WTC11 (cell line): ENCODE measurements around the gene SORT1. TPM values are rescaled to one million over a fixed set of nuclear protein-coding genes. Genes with fewer than 3 reads are reported as not detected.

Source experiments
- ATAC-seq: fragments of 200-7000 bp; cut with Tn5 transposase; 2 replicates; pipeline ENCODE4 v1.10.0; 2021; ENCODE audit warnings: mild to moderate bottlenecking, moderate library complexity
- CTCF ChIA-PET: fragments of 300-600 bp; sonication (Branson Sonifier 250); formaldehyde crosslinking; loops from one replicate; lab custom pipeline; 2021; ENCODE audit warnings: antibody characterized with exemption; lab: Charles Lee
- POLR2A ChIA-PET: fragments of 350-600 bp; sonication (Branson Sonifier 250); formaldehyde crosslinking; loops from one replicate; lab custom pipeline; 2021; ENCODE audit warnings: antibody characterized with exemption; lab: Charles Lee
- DNase-seq: peaks from one replicate; pipeline ENCODE4 v3.0.0; 2021; ENCODE audit warnings: low spot score
- H3K27ac Mint-ChIP-seq: 2 replicates; pipeline ENCODE4 v1.8.0; 2021; ENCODE audit warnings: mixed read lengths
- H3K27me3 Mint-ChIP-seq: 2 replicates; pipeline ENCODE4 v1.8.0; 2021; ENCODE audit warnings: low read depth, mild to moderate bottlenecking, moderate library complexity, mixed read lengths
- H3K36me3 Mint-ChIP-seq: 2 replicates; pipeline ENCODE4 v1.8.0; 2021; ENCODE audit warnings: mixed read lengths
- H3K4me1 Mint-ChIP-seq: 2 replicates; pipeline ENCODE4 v1.8.0; 2022; ENCODE audit warnings: mixed read lengths
- H3K4me3 Mint-ChIP-seq: 2 replicates; pipeline ENCODE4 v1.8.0; 2021; ENCODE audit warnings: mild to moderate bottlenecking, moderate library complexity, mixed read lengths
- H3K9me3 Mint-ChIP-seq: 2 replicates; pipeline ENCODE4 v1.8.0; 2021; ENCODE audit warnings: mixed read lengths
- ATF6 ChIP-seq: sonication (generic); formaldehyde crosslinking; IDR thresholded peaks from 2 replicates; pipeline ENCODE4 v1.8.1; 2023; ENCODE audit warnings: mild to moderate bottlenecking, missing genetic modification reagents
- E2F5 ChIP-seq: sonication (generic); formaldehyde crosslinking; IDR thresholded peaks from 2 replicates; pipeline ENCODE4 v1.8.1; 2022; ENCODE audit warnings: mild to moderate bottlenecking, moderate library complexity, missing genetic modification reagents
- HMGXB4 ChIP-seq: sonication (generic); formaldehyde crosslinking; IDR thresholded peaks from 2 replicates; pipeline ENCODE4 v1.8.1; 2023; ENCODE audit warnings: mild to moderate bottlenecking, moderate library complexity, missing genetic modification reagents
- IRF1 ChIP-seq: sonication (generic); formaldehyde crosslinking; IDR thresholded peaks from 2 replicates; pipeline ENCODE4 v1.8.0; 2023; ENCODE audit warnings: missing genetic modification reagents
- MXD4 ChIP-seq: fragments of 250-450 bp; sonication (Bioruptor Pico); IDR thresholded peaks from 2 replicates; pipeline ENCODE4 v1.8.0; 2021; ENCODE audit warnings: mild to moderate bottlenecking, moderate library complexity, borderline replicate concordance
- NR1H2 ChIP-seq: sonication (generic); formaldehyde crosslinking; IDR thresholded peaks from 2 replicates; pipeline ENCODE4 v1.9.0; 2021; ENCODE audit warnings: mild to moderate bottlenecking, moderate library complexity, missing genetic modification reagents
- NR2C2 ChIP-seq: sonication (generic); formaldehyde crosslinking; IDR thresholded peaks from 2 replicates; pipeline ENCODE4 v1.8.0; 2022; ENCODE audit warnings: mild to moderate bottlenecking, missing genetic modification reagents
- RELA ChIP-seq: sonication (generic); formaldehyde crosslinking; IDR thresholded peaks from 2 replicates; pipeline ENCODE4 v1.8.1; 2022; ENCODE audit warnings: missing genetic modification reagents, mild to moderate bottlenecking, borderline replicate concordance
- ZBTB21 ChIP-seq: sonication (generic); formaldehyde crosslinking; IDR thresholded peaks from 2 replicates; pipeline ENCODE4 v1.8.1; 2023; ENCODE audit warnings: mild to moderate bottlenecking, missing genetic modification reagents, borderline replicate concordance
- ZNF138 ChIP-seq: sonication (generic); formaldehyde crosslinking; conservative IDR thresholded peaks from 2 replicates; pipeline ENCODE4 v1.8.1; 2022; ENCODE audit warnings: mild to moderate bottlenecking, moderate library complexity, missing genetic modification reagents
- ZNF219 ChIP-seq: sonication (generic); formaldehyde crosslinking; IDR thresholded peaks from 2 replicates; pipeline ENCODE4 v1.8.0; 2023; ENCODE audit warnings: missing genetic modification reagents, mild to moderate bottlenecking, borderline replicate concordance
- ZNF281 ChIP-seq: sonication (generic); formaldehyde crosslinking; IDR thresholded peaks from 2 replicates; pipeline ENCODE4 v1.8.0; 2023; ENCODE audit warnings: mild to moderate bottlenecking, missing genetic modification reagents
- ZNF396 ChIP-seq: fragments of 250-450 bp; sonication (Bioruptor Pico); IDR thresholded peaks from 2 replicates; pipeline ENCODE4 v1.8.0; 2021; ENCODE audit warnings: mild to moderate bottlenecking, moderate library complexity, borderline replicate concordance
- ZNF425 ChIP-seq: fragments of 250-450 bp; sonication (Bioruptor Pico); conservative IDR thresholded peaks from 2 replicates; pipeline ENCODE4 v1.9.0; 2021; ENCODE audit warnings: mild to moderate bottlenecking
- total RNA-seq: library from RNA; stranded (reverse); gene quantifications from 3 replicates; pipeline ENCODE4 v1.2.3, GENCODE V29; 2021

SORT1 gene
- total RNA-seq, 1 experiment from 2014 or later: 55.9 TPM

- no peak overlapping the region for H3K27ac Mint-ChIP-seq
- POLR2A ChIA-PET: no interaction called here
- CTCF ChIA-PET: interaction anchor here (1.0 kb wide), 1 partner anchor 79 kb away, joined by 3 read pairs; no protein-coding TSS in a partner anchor
These were observed 127.6 kb downstream of the SORT1 start for GRCh38 chr1:109269981-109270622.

GRCh38 chr1:109269212-109269980, 128.3 kb downstream of the SORT1 start:
- Mint-ChIP-seq H3K4me3 (no peak overlapping the region), H3K4me1 (peaks cover 7% of the 10 kb centered on the region), H3K9me3 (no peaks in the 10 kb centered on the region), H3K36me3 (peaks cover 9% of the 10 kb centered on the region), H3K27me3 (no peaks in the 10 kb centered on the region), H3K27ac (no peak overlapping the region)
- ATAC-seq (no peak), DNase-seq (no peak)
- ChIA-PET POLR2A (interaction anchor here (0.8 kb wide), 1 partner anchor 16 kb away, joined by 3 read pairs; no protein-coding TSS in a partner anchor), CTCF (interaction anchor here (1.0 to 1.2 kb wide), 3 partner anchors 8 to 78 kb away, joined by 3 read pairs; no protein-coding TSS in a partner anchor)
- TF ChIP-seq ZBTB21 (CRISPR knock-in tag) (no peak), ZNF138 (CRISPR knock-in tag) (no peak), ZNF281 (CRISPR knock-in tag) (no peak), MXD4 (CRISPR knock-in tag) (no peak), IRF1 (CRISPR knock-in tag) (no peak), ZNF425 (CRISPR knock-in tag) (no peak), E2F5 (no peak), ATF6 (CRISPR knock-in tag) (no peak), NR2C2 (no peak), ZNF219 (CRISPR knock-in tag) (no peak), RELA (CRISPR knock-in tag) (no peak), NR1H2 (no peak), HMGXB4 (CRISPR knock-in tag) (no peak), ZNF396 (CRISPR knock-in tag) (no peak)

More at GRCh38 chr1:109269981-109270622, 127.6 kb downstream of the SORT1 start:
- Mint-ChIP-seq H3K27me3 (no peaks in the 10 kb centered on the region), H3K36me3 (peaks cover 9% of the 10 kb centered on the region), H3K9me3 (no peaks in the 10 kb centered on the region), H3K4me3 (no peak overlapping the region), H3K4me1 (peaks cover 14% of the 10 kb centered on the region)
- no peak for ATAC-seq
- DNase-seq: no peak
- TF ChIP-seq ZNF281 (CRISPR knock-in tag): no peak
